Measurements from ENCODE around the gene TRERF1. TPM values are rescaled to one million over a fixed set of nuclear protein-coding genes. Genes with fewer than 3 reads are reported as not detected.

The TRERF1 gene
- total RNA-seq, 4 donors from 2014 or later, result 3.3 to 4.9 (median 3.8) TPM

GRCh38 chr6:42230345-42231321 lies 221.1 kb downstream of the TRERF1 start:
- TF ChIP-seq CTCF (IDR thresholded peaks at IDR 0.05; ENCODE audit: low read depth), result no peak

GRCh38 chr6:42229506-42230119 lies 222.1 kb downstream of the TRERF1 start:
- no peak for TF ChIP-seq CTCF (IDR thresholded peaks at IDR 0.05; ENCODE audit: low read depth)

GRCh38 chr6:42228305-42228704 lies 223.4 kb downstream of the TRERF1 start:
- TF ChIP-seq CTCF (IDR thresholded peaks at IDR 0.05; ENCODE audit: low read depth), result no peak

GRCh38 chr6:42227173-42227850 lies 224.4 kb downstream of the TRERF1 start:
- no peak for TF ChIP-seq CTCF (IDR thresholded peaks at IDR 0.05; ENCODE audit: low read depth)

- TF ChIP-seq CTCF (IDR thresholded peaks at IDR 0.05; ENCODE audit: low read depth), result no peak
These were observed 225.0 kb downstream of the TRERF1 start for GRCh38 chr6:42226645-42227143.

- no peak for TF ChIP-seq CTCF (IDR thresholded peaks at IDR 0.05; ENCODE audit: low read depth)
These were observed 225.5 kb downstream of the TRERF1 start for GRCh38 chr6:42226161-42226611.

Measured in subcutaneous adipose tissue (tissue), 4 donors.